SU-DHL-6 (cell line): ENCODE measurements around the gene VWA1.
"Not testable (repeated sequence)": the region's sequence is repeated elsewhere in the genome, so short reads cannot be mapped to it uniquely, and the experiment has no call there.

Experiments
- H2AFZ ChIP-seq: fragments of 200-600 bp; sonication (generic); 2 replicates; pipeline ENCODE4 v1.6.1; 2014; ENCODE audit warnings: low read depth, mild to moderate bottlenecking, moderate library complexity, mixed read lengths, antibody characterized with exemption, low read length; ENCODE audit not compliant: severe bottlenecking
- H3F3A ChIP-seq: fragments of 200-600 bp; shearing (Covaris generic); 2 replicates; pipeline ENCODE4 v1.6.0; 2016; ENCODE audit warnings: antibody characterized with exemption, mild to moderate bottlenecking; ENCODE audit not compliant: insufficient read depth
- H3K27ac ChIP-seq: fragments of 200-600 bp; sonication (generic); 2 replicates; pipeline ENCODE4 v1.5.1; 2016; ENCODE audit warnings: low read depth, mild to moderate bottlenecking, low read length, moderate library complexity, mixed read lengths
- H3K27me3 ChIP-seq: fragments of 200-600 bp; sonication (generic), shearing (Covaris generic); 2 replicates; pipeline ENCODE4 v1.6.0; 2014; ENCODE audit warnings: mild to moderate bottlenecking, low read length
- H3K36me3 ChIP-seq: fragments of 200-600 bp; sonication (generic); 2 replicates; pipeline ENCODE4 v1.6.1; 2014; ENCODE audit warnings: mild to moderate bottlenecking, low read length, mixed read lengths
- H3K4me2 ChIP-seq: fragments of 300-600, 200-600 bp; shearing (Covaris generic), sonication (generic); 2 replicates; pipeline ENCODE4 v1.6.0; 2014; ENCODE audit warnings: low read length, low read depth, mild to moderate bottlenecking; ENCODE audit not compliant: poor library complexity, severe bottlenecking
- H3K4me3 ChIP-seq: fragments of 200-600 bp; sonication (generic); 2 replicates; pipeline ENCODE4 v1.5.1; 2014; ENCODE audit warnings: antibody characterized with exemption, low read length, mild to moderate bottlenecking, mixed read lengths; ENCODE audit not compliant: insufficient read depth, poor library complexity, severe bottlenecking
- H3K79me2 ChIP-seq: fragments of 200-600 bp; sonication (generic); 2 replicates; pipeline ENCODE4 v1.6.1; 2014; ENCODE audit warnings: mild to moderate bottlenecking, low read length, moderate library complexity; ENCODE audit not compliant: insufficient read depth
- H3K9ac ChIP-seq: fragments of 200-600 bp; sonication (generic); 2 replicates; pipeline ENCODE4 v1.7.0; 2014; ENCODE audit warnings: mild to moderate bottlenecking, low read length
- H3K9me2 ChIP-seq: fragments of 200-600 bp; sonication (generic); replicated peaks from 2 replicates; pipeline ENCODE4 v1.6.1; 2014; ENCODE audit warnings: low read length; ENCODE audit not compliant: insufficient read depth
- H3K9me3 ChIP-seq: fragments of 200-600 bp; sonication (generic); 2 replicates; pipeline ENCODE4 v1.6.1; 2014; ENCODE audit warnings: low read length, mixed read lengths; ENCODE audit not compliant: insufficient read depth
- H4K20me1 ChIP-seq: fragments of 200-600 bp; sonication (generic); 2 replicates; pipeline ENCODE4 v1.6.1; 2014; ENCODE audit warnings: low read depth, mild to moderate bottlenecking, antibody characterized with exemption, low read length, moderate library complexity, mixed read lengths
- EZH2phosphoT487 ChIP-seq: fragments of 200-600 bp; sonication (generic), shearing (Covaris generic); conservative IDR thresholded peaks from 2 replicates; pipeline ENCODE4 v1.6.1; 2018; ENCODE audit warnings: mild to moderate bottlenecking, antibody characterized with exemption, low read length, moderate library complexity, mixed read lengths
- TF ChIP-seq, protein P1 (sequence below): fragments of 200-600 bp; sonication (generic); IDR thresholded peaks from one replicate; pipeline ENCODE4 v1.5.1; 2017; ENCODE audit warnings: antibody characterized with exemption, mild to moderate bottlenecking, low read length, moderate library complexity; ENCODE audit not compliant: insufficient read depth, poor library complexity, severe bottlenecking

The VWA1 gene

DNA sequence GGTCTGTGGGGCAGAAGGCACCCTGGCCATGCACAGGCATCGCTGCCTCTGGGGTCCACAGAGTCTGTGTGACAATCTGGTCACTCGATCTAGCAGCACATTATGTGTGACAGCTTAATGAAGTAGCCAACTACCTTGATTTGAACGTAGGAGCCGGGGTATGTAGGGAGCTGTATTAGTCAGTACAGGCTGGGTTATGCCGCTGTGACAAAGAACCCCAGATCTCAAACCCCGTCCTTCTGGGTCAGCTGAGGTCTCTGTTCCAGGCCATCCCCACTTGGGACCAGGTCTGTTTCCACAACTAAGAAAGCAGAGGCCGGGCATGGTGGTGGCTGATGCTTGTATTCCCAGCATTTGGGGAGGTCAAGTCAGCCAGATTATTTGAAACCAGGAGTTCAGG is 27.8 kb downstream of the VWA1 start:
- H3K9ac ChIP-seq, result no peak overlapping the region
- no peaks in the 10 kb centered on the region for H3K9me3 ChIP-seq

DNA sequence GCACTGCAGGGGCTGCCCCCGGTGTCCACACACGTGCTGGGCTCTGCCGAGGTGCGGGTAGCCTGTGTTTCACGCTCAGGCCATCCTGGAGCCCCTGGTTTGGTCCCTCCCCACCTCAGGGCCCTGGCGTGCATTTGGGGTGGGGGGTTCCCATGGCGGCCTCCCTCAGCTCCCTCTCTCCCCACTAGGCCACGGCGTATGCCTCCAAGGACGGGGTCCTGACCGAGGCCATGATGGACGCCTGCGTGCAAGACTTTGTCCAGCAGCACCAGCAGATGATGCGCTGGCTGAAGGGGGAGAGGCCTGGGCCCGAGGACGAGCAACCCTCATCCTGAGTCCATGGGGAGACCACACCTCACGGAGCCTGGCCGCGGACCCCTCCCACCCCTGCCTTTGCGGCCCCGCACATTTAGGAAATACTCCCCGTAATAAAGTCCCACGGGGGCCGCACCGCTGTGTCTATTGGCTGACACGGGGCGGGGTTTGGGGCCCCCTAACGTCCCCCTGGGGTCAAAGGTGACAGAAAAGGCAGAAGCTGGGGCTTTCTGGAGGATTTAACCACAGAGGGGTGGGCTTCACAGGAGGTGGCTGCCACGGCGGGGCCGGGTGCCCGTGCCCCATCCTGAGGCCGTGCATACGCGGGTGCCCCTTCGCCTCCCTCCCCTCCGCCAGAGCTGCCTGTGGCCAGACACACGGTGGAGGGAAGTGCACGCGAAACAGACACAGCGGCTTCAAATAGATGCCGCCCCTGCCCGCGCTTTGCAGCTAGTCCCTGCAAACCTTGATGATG is 32.9 kb downstream of the VWA1 start:
- H3K36me3 ChIP-seq, H4K20me1 ChIP-seq, H3K9me2 ChIP-seq, H3K4me2 ChIP-seq, H3K9ac ChIP-seq, H3K9me3 ChIP-seq, H2AFZ ChIP-seq, H3K4me3 ChIP-seq, H3K27me3 ChIP-seq, H3K27ac ChIP-seq: not testable (repeated sequence)
- Histone ChIP-seq H3K79me2 (peaks cover 11% of the 10 kb centered on the region), H3F3A (peaks cover 11% of the 10 kb centered on the region)

More for the DNA sequence above, 27.8 kb downstream of the VWA1 start:
- Histone ChIP-seq H3K27ac (no peak overlapping the region), H3K9me2 (no peaks in the 10 kb centered on the region), H3K4me3 (no peak overlapping the region), H4K20me1 (no peaks in the 10 kb centered on the region), H3K27me3 (no peaks in the 10 kb centered on the region), H3K4me2 (no peak overlapping the region), H3K36me3 (no peaks in the 10 kb centered on the region), H3F3A (no peaks in the 10 kb centered on the region), H2AFZ (no peak overlapping the region), H3K79me2 (no peaks in the 10 kb centered on the region)
- TF ChIP-seq, protein P1, sequence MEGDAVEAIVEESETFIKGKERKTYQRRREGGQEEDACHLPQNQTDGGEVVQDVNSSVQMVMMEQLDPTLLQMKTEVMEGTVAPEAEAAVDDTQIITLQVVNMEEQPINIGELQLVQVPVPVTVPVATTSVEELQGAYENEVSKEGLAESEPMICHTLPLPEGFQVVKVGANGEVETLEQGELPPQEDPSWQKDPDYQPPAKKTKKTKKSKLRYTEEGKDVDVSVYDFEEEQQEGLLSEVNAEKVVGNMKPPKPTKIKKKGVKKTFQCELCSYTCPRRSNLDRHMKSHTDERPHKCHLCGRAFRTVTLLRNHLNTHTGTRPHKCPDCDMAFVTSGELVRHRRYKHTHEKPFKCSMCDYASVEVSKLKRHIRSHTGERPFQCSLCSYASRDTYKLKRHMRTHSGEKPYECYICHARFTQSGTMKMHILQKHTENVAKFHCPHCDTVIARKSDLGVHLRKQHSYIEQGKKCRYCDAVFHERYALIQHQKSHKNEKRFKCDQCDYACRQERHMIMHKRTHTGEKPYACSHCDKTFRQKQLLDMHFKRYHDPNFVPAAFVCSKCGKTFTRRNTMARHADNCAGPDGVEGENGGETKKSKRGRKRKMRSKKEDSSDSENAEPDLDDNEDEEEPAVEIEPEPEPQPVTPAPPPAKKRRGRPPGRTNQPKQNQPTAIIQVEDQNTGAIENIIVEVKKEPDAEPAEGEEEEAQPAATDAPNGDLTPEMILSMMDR, result no peak
- TF ChIP-seq EZH2phosphoT487, result no peak

DNA sequence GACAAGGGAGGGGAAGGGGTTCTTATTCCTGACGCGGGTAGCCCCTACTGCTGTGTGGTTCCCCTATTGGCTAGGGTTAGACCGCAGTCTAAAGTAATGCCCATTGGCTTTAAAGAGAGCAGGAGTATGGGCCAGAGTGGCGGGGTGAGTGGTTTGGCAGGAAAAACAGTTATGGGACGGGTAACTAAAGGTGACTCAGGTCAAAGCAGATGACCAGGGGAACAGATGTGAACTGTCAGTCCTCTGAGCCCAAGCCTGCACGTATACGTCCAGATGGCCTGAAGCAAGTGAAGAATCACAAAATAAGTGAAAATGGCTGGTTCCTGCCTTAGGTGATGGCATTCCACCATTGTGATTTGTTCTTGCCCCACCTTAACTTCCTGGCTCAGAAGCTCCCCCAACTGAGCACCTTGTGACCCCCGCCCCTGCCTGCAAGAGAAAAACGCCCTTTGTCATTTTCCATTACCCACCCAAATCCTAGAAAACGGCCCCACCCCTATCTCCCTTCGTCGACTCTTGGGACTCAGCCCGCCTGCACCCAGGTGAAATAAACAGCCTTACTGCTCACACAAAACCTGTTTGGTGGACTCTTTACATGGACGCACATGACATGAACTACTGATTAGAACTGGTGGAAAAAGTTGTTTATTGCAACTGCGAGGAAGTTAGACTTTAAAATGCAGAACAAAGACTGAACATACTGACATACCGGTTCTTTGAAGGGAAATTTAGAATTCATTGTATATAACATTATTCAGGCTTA is 35.3 kb downstream of the VWA1 start:
- TF ChIP-seq, protein P1, result no peak
- TF ChIP-seq EZH2phosphoT487, result no peak

More for the DNA sequence above, 35.3 kb downstream of the VWA1 start:
- Histone ChIP-seq H3K36me3 (no peaks in the 10 kb centered on the region), H3K9me2 (no peaks in the 10 kb centered on the region), H3K4me2 (peak overlapping the region; percentile 94), H3F3A (peaks cover 11% of the 10 kb centered on the region), H2AFZ (peak overlapping the region; percentile 91), H4K20me1 (no peaks in the 10 kb centered on the region), H3K9me3 (no peaks in the 10 kb centered on the region), H3K79me2 (peaks cover 24% of the 10 kb centered on the region), H3K27me3 (no peaks in the 10 kb centered on the region), H3K9ac (peak overlapping the region; percentile 85), H3K27ac (peak overlapping the region; percentile 31; the same call in 1 of the 2 replicates), H3K4me3 (peak overlapping the region; percentile 93)
